ENCODE results near the gene COL6A3.

Gene COL6A3

GRCh38 chr2:237297421-237298150, 116.4 kb downstream of the COL6A3 start:
- TF ChIP-seq CTCF (IDR thresholded peaks at IDR 0.05; ENCODE audit: low read depth, low read length, missing control alignments): no peak
- no peak overlapping the region for H3K4me3 ChIP-seq (replicated peaks; ENCODE audit: low read depth, low read length)
- DNase-seq (ENCODE audit: extremely low read depth, low read depth): no peak

GRCh38 chr2:237296756-237297155, 117.2 kb downstream of the COL6A3 start:
- DNase-seq (ENCODE audit: extremely low read depth, low read depth): no peak
- no peak for TF ChIP-seq CTCF (IDR thresholded peaks at IDR 0.05; ENCODE audit: low read depth, low read length, missing control alignments)
- no peak overlapping the region for H3K4me3 ChIP-seq (replicated peaks; ENCODE audit: low read depth, low read length)

- H3K4me3 ChIP-seq (replicated peaks; ENCODE audit: low read depth, low read length): no peak overlapping the region
- TF ChIP-seq CTCF (IDR thresholded peaks at IDR 0.05; ENCODE audit: low read depth, low read length, missing control alignments): no peak
- DNase-seq (ENCODE audit: extremely low read depth, low read depth): no peak
Observed at GRCh38 chr2:237295889-237296480, 118.0 kb downstream of the COL6A3 start.

- TF ChIP-seq CTCF (IDR thresholded peaks at IDR 0.05; ENCODE audit: low read depth, low read length, missing control alignments): no peak
- no peak for DNase-seq (ENCODE audit: extremely low read depth, low read depth)
- H3K4me3 ChIP-seq (replicated peaks; ENCODE audit: low read depth, low read length): no peak overlapping the region
Observed at GRCh38 chr2:237294460-237294859, 119.5 kb downstream of the COL6A3 start.

GRCh38 chr2:237293978-237294377, 120.0 kb downstream of the COL6A3 start:
- TF ChIP-seq CTCF (IDR thresholded peaks at IDR 0.05; ENCODE audit: low read depth, low read length, missing control alignments): no peak
- DNase-seq (ENCODE audit: extremely low read depth, low read depth): no peak
- H3K4me3 ChIP-seq (replicated peaks; ENCODE audit: low read depth, low read length): no peak overlapping the region

GRCh38 chr2:237291138-237291792, 122.7 kb downstream of the COL6A3 start:
- peak; percentile 100 for DNase-seq (ENCODE audit: extremely low read depth, low read depth)
- no peak for TF ChIP-seq CTCF (IDR thresholded peaks at IDR 0.05; ENCODE audit: low read depth, low read length, missing control alignments)
- H3K4me3 ChIP-seq (replicated peaks; ENCODE audit: low read depth, low read length): no peak overlapping the region
